ENCODE results near the gene RGS13. TPM values are rescaled to one million over a fixed set of nuclear protein-coding genes. Genes with fewer than 3 reads are reported as not detected.

Gene RGS13
- total RNA-seq, result not detected in 2 replicates

- DNase-seq (ENCODE audit: low read depth, low spot score), result no peak
Observed at GRCh38 chr1:192635939-192636338, at the start of gene RGS13. Gene RGS13, plus strand, starts transcription at chr1:192636147. Its CDS starts 8,188 bp downstream, at chr1:192644335.

DNA sequence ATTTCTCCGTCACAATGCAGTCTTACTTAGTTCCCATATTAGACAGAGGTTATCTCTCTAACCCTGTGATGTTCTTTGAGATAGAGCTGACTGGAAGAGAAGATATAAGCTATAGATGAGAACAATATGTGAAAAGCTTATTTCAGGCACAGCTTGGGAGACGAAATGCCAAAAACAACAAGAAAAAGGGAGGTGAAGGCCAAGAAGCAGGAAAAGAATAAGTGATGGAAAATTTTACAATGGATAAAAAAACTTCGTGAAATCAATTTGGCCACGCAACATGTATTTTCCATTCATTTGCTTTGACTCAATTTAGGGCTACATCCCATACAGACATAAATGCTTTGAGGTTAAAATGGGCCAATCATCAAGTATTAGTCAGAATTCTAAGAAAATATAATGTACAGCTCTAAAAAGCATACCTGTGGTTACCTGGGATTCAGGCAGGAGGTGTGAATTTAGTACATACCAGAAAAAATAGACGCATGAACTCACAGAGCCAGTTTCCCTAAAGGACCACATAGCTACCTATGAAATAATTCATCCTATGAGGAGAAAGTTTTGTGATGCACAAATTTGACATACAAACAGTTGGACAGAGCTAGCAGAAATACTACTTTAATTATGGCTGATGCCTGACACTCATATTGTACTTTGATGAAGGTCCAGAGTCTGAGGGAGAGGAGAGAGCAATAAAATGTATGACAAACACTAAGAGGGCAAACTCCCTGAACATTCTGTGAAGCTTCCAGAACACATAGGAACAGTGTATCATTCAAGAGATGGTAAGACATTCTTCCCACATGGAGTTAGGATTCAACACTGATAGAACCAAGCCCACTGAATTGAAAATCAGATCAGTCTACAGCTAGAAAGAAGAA is 48.3 kb upstream of the RGS13 start:
- DNase-seq (ENCODE audit: low read depth, low spot score), result no peak

DNA sequence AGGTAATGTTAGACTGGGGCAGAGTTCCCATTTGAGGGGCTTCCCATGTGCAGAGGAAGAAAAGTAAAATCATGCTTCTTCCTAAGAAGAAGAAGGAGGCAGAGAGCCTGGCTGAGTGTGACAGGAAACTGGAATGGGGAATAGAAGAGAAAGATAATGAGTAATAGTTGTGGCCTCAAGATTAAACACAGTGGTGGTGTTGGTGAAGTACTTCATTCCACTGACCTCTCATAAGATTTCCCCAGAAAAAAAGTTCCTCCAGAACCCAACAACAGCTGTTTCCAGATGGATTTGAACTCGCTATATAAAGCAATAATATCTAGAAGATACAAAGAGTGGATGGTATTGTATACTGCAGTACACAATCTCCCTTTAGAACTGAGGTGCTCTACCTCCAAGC is 47.4 kb upstream of the RGS13 start:
- no peak for DNase-seq (ENCODE audit: low read depth, low spot score)

DNA sequence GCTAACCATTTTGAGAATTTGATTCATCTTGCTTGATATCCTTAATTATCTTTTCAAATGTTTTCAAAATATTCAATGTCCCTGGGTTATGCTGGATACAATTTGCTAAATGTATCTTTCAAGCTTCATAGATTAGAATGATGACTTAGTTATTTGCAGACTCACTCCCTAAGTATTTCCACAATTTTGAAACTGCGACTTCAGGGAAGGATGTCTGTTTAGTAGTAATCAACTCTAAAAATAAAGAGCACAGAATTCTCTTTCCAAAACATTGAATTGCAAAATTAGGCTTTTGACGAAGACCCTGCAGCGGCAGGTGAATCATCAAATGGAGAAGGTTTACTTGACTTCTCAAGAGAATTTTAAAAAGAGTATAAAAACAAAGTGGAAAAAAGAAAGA is 46.1 kb upstream of the RGS13 start:
- no peak for DNase-seq (ENCODE audit: low read depth, low spot score)

GRCh38 chr1:192592517-192592916 is 43.4 kb upstream of the RGS13 start:
- DNase-seq (ENCODE audit: low read depth, low spot score), result no peak

- no peak for DNase-seq (ENCODE audit: low read depth, low spot score)
Observed at GRCh38 chr1:192592981-192593708, 42.8 kb upstream of the RGS13 start.

GRCh38 chr1:192595299-192595698 is 40.6 kb upstream of the RGS13 start:
- DNase-seq (ENCODE audit: low read depth, low spot score), result no peak

GRCh38 chr1:192598589-192598988 is 37.4 kb upstream of the RGS13 start:
- DNase-seq (ENCODE audit: low read depth, low spot score), result no peak

DNA sequence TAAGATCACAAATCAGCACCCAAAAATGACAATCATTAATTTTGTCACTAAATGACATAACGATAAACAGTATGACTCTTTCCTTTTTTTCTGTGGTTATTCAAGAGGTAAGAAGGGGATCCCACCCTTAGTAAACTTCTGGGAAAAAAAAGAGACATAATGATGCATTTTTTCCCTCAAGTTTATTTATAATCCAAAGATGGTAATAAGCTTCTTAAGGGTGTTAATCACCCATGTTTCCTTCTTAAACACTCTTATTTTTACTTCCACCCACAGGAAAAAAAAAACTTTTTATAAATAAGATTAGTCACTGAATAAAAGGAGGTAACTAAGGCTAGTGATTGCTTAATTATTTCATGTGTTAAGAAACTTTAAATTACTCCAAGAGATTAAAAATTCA is 35.7 kb upstream of the RGS13 start:
- DNase-seq (ENCODE audit: low read depth, low spot score), result no peak

DNA sequence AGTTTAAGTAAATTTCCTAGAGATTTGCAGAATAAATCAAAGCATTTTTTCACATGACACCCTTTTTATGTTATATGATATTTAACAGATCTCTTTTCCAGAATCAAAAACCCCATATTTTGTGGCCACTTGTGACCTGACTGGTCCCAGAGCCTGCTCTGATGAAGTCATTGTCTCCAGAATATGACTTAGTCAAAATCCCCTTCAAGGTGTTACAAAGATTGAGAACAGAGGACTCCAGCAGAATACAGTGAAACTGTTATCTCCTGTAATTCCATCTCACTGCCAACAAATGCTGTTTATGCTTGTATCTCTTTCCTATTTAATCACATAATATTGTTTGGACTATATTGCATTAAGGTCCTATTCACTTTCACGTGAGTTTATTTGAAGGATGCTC is 34.8 kb upstream of the RGS13 start:
- no peak for DNase-seq (ENCODE audit: low read depth, low spot score)

DNA sequence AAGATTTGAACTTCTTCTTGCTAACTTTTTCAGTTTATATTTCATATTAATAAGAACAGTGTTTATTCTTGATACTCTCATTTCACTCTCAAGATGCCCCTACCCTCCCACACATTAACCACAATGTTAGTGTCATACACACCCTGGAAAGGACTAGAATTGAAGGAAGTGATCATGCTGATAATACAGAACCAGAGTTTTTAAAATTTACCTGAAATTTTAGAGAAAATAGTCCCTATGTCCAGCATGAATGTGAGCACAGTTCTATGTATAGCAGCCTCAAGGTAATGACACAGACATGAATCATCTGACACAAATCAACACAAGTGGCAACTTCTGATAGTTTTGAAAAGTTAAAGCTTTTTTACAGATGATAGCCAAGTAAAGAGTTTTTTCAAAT is 34.4 kb upstream of the RGS13 start:
- no peak for DNase-seq (ENCODE audit: low read depth, low spot score)

DNA sequence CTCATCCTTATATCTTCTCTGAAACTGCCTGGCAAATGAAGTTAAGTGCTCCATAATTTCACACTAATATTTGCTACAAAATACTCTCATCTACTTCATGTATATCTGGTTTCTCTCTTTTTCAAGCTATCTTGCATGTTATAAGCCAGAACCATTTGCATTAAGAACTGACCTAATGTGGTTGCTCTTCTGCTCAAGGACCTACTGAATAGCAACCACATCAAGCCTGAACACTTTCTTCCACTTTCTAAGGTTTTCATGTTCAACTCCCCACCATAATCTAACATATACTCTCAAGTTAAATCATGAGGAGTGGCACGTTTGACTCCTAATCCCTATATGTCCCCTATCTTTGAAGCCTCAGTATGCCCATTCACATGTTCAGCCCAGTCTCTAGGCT is 33.2 kb upstream of the RGS13 start:
- DNase-seq (ENCODE audit: low read depth, low spot score), result no peak

GRCh38 chr1:192603218-192603787 is 32.6 kb upstream of the RGS13 start:
- DNase-seq (ENCODE audit: low read depth, low spot score), result no peak

DNA sequence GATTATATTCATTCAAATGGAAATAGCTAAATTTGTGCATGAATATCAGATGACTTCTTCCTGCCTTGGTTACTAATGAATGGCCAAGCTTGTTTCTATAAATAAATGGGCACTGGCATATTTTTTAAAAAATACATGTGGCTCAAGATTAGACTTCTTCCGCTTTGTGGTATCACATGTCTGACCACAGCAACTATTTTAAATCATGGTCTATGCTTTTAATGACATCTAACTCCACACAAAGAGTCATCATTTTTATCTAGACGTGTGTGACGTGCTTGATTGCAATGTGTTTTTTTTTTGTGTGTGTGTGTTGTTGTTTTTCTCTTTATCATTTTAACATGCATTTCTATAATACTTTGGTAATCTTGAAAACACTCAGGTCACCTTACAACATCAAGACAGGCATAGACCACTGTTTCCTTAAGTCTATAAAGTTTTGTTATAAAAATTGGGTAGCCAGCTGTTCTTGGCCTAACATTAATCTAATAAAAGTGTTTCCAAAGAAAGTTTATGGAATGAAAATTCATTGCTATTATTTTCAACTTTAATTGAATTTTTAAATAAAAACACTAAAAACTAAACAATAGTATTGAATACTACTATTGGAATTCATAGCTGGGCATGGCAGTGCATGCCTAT is 30.8 kb upstream of the RGS13 start:
- DNase-seq (ENCODE audit: low read depth, low spot score), result no peak

GRCh38 chr1:192608671-192609070 is 27.3 kb upstream of the RGS13 start:
- DNase-seq (ENCODE audit: low read depth, low spot score), result no peak

DNA sequence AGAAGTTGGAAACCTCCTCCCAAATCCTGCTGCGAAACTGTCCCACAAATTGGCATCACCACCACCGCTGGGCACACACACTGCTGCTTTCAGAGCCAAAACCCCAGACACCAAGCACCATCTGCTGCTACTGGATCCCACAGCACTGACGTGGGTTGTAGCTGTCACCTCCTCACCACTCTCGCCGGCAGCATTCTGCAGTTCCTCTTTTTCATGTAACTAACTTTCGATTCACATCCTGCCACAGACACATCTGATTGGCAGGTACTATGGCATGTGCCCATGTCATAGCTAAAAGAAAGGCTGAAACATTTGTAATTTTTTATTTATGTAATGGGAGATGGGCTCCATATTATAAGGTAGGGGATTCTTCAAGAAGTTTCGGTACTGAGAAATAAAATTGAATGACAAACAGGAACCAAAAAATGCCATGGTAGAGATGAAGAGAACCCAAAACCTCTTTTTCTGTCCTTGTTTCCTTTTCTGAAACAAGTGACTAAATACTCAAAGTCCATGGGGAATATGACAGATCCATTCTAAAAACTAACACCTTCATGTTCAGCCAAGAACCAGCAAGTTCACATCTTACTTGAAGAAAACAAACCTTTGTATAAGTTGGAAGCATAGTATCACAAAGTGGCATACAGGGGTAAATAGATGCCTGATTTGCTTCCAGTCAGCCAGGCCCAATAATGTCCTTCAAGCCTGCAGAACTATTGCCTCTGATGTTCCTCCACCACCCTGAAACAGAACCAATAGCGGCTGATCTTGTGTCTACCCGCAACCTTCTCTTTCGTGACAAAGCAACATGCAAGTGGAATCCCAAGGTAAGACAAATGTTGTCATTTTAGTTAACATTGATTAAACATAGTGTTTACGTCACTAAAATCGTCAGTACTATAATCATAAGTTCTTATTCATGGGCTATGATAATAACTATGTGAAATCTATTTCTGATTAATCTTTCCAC is 26.6 kb upstream of the RGS13 start:
- DNase-seq (ENCODE audit: low read depth, low spot score), result no peak

- no peak for DNase-seq (ENCODE audit: low read depth, low spot score)
Observed at GRCh38 chr1:192610112-192610889, 25.6 kb upstream of the RGS13 start.

DNA sequence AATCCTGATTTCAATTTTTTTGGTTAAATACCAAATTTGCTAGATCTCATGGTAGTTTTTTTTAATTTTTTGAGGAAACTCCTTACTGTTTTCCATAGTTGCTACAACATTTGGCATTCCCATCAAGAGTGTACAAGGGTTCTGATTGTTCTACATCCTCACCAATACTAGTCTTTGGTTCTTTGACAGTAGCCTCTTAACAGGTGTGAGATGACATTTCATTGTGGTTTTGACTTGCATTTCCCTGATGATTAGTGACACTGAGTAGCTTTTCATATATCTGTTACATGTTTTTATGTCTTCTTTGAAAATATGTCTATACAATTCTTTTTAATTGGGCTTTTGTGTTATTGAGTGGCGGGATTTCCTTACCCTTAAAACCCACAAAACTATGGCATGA is 20.9 kb upstream of the RGS13 start:
- DNase-seq (ENCODE audit: low read depth, low spot score), result no peak

DNA sequence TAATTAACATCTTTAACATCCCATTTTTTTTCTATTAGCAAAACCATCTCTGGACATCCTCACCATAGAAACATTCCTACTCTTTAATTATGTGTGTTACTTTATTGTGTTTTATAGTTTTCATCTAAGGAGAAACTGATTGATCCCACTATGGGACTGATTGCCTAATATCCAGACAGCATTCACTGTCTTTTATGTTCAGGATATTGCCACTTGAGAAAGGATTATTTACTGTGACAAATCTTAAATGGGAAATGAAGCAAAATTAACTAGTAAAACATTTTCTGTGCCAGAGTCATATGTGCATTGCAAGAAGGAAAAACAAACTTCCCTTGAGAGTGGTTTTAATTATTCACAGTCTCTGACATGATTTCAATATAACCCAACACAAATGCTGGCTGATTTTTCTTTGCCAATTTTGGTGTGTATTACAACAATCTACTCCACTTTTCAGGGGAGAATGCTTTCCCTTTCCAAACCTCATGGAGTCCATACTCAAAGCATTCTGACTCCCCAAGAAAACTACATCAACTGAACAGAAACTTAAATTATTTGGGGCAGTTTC is 15.8 kb upstream of the RGS13 start:
- DNase-seq (ENCODE audit: low read depth, low spot score), result no peak
